ENCODE data around the gene HOXA2. TPM values are rescaled to one million over a fixed set of nuclear protein-coding genes. Genes with fewer than 3 reads are reported as not detected.

Gene HOXA2
- total and polyA plus RNA-seq, 2 of the 8 experiments (the other 6 are each of a cell fraction or from before 2014, with no cell fraction given), result not detected

DNA sequence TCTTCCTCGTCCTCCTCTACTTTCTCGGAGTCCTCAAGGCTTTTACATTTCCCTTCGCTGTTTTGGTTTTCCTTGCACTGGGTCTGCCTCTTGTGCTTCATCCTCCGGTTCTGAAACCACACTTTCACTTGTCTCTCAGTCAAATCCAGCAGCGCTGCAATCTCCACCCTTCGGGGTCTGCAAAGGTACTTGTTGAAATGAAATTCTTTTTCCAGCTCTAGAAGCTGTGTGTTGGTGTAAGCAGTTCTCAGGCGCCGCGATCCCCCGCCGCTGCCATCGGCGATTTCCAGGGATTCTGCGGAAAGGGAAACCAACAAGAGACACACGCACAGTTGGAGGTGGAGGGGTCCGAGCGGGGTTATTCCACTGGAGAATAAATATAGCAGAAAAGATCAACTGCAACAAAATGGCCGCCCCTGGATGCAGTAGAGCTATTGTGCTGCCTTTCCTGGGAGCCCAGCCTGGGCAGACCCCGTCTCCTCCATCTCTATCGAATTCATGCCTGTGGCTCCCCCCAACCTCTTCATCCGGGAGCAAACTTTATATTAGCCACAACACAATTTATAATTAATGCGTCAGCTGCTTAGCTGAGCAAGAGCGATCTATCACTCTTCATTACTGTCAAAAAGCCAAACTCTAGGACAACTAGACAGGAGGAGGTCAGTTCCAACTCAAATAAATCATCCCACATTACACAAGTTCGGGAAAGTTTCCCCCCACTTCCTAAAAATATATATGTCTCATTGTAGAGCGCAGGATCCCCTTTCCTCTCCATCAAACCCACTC lies 1.1 kb downstream of the HOXA2 start:
- POLR2A ChIA-PET (ENCODE audit: partially characterized antibody), result interaction anchor here (1.2 kb wide), 1 partner anchor 11 kb away, joined by 3 read pairs; no protein-coding TSS in a partner anchor
- peak overlapping the region; percentile 61; the same call in 1 of the 2 replicates for H2BK15ac ChIP-seq (ENCODE audit: low read length)
- no peak overlapping the region for H3K56ac ChIP-seq (replicated peaks; ENCODE audit: insufficient read length, low read depth, low read length)
- CTCF ChIA-PET (ENCODE audit: partially characterized antibody), result interaction anchor here (1.1 to 12.1 kb wide), 3 partner anchors 9 to 44 kb away, joined by 3 to 123 read pairs (median 4); partner anchors contain the start of genes HOXA5 and HOXA6
- no peak overlapping the region for H3K18ac ChIP-seq (ENCODE audit: extremely low read depth, low read length)
- H3K27me3 ChIP-seq (replicated peaks in 1 of 4; ENCODE audit: control insufficient read depth in 3 of 4, extremely low read depth in 1 of 4, insufficient read depth in 3 of 4, low read length in 3 of 4), result peaks cover 96 to 100% (median 99%) of the 10 kb centered on the region in 4 experiments
- peak overlapping the region; percentile 39; the same call in 1 of the 2 replicates for H2BK12ac ChIP-seq (ENCODE audit: low read depth, low read length)
- H3K4me1 ChIP-seq (replicated peaks in 1 of 4; ENCODE audit: control insufficient read depth in 3 of 4, insufficient read depth in 4 of 4, low read length in 3 of 4), result peaks cover 0 to 19% (median 9%) of the 10 kb centered on the region in 4 experiments; a peak in 6 of 7 replicates
- DNase-seq (ENCODE audit: low read depth in 1 of 2, low spot score in 2 of 2) (no peak), FAIRE-seq (no peak)
- no peak overlapping the region for H3K14ac ChIP-seq (ENCODE audit: insufficient read length)
- H3K79me2 ChIP-seq (ENCODE audit: control insufficient read depth in 1 of 2, insufficient read depth in 2 of 2, low read length in 2 of 2), result no peaks in the 10 kb centered on the region
- H4K91ac ChIP-seq (replicated peaks; ENCODE audit: insufficient read length, low read length), result no peak overlapping the region
- no peaks in the 10 kb centered on the region for H3K9me3 ChIP-seq (ENCODE audit: insufficient read depth in 2 of 2, low read depth in 1 of 2, low read length in 1 of 2)
- no peak overlapping the region; the same call in 1 of the 2 replicates for H4K8ac ChIP-seq (ENCODE audit: extremely low read depth, insufficient read depth, low read length)
- no peak overlapping the region for H4K5ac ChIP-seq (ENCODE audit: insufficient read length, low read depth, low read length)
- no peak overlapping the region for H2AK5ac ChIP-seq (ENCODE audit: low read depth, low read length)
- peaks cover 0 to 11% (median 0%) of the 10 kb centered on the region in 4 experiments; a peak in 1 of 8 replicates for H3K36me3 ChIP-seq (ENCODE audit: control insufficient read depth in 2 of 4, insufficient read depth in 4 of 4, low read length in 3 of 4)
- no peak overlapping the region for H3K27ac ChIP-seq (ENCODE audit: low read depth, low read length)
- no peak overlapping the region for H2BK20ac ChIP-seq (ENCODE audit: low read length)
- H3K23ac ChIP-seq (ENCODE audit: insufficient read length), result no peak overlapping the region
- peaks cover 23 to 40% of the 10 kb centered on the region in 2 experiments for H4K20me1 ChIP-seq (replicated peaks in 1 of 2; ENCODE audit: control insufficient read depth in 1 of 2, insufficient read depth in 2 of 2, low read length in 2 of 2)
- WGBS, 2 experiments (ENCODE audit: extremely low coverage in 1 of 2, insufficient coverage in 1 of 2, insufficient read length in 1 of 2, insufficient replicate concordance in 2 of 2, low coverage in 1 of 2, low lambda C conversion rate in 2 of 2, missing lambda C conversion rate in 1 of 2), result 9% methylated on average over 25 of the region's 25 CpGs; no CpG with 5 or more reads in 1 of the 2 experiments
- H2BK120ac ChIP-seq (replicated peaks; ENCODE audit: low read depth, low read length), result no peak overlapping the region
- H3K4me3 ChIP-seq (ENCODE audit: extremely low read depth in 1 of 4, insufficient read depth in 2 of 4, low read depth in 3 of 4, low read length in 4 of 4), result peak overlapping the region; percentile 2 to 37 (median 10); a peak in 5 of 8 replicates
- H3K9ac ChIP-seq (replicated peaks in 1 of 4; ENCODE audit: extremely low read depth in 1 of 4, low read depth in 3 of 4, low read length in 3 of 4), result no peak overlapping the region
- H2AFZ ChIP-seq (ENCODE audit: low read length), result no peak overlapping the region
- H3K23me2 ChIP-seq (ENCODE audit: low read depth, low read length), result peaks cover 4% of the 10 kb centered on the region; the same call in 1 of the 2 replicates
- no peaks in the 10 kb centered on the region for H3K79me1 ChIP-seq (ENCODE audit: low read depth, low read length)
- H3K4me2 ChIP-seq (ENCODE audit: insufficient read depth in 1 of 2, low read depth in 2 of 2, low read length in 2 of 2), result peak overlapping the region; percentile 44 to 69
- H3K4ac ChIP-seq (replicated peaks; ENCODE audit: insufficient read length, low read depth, low read length), result no peak overlapping the region
- H2BK5ac ChIP-seq (ENCODE audit: low read depth, low read length), result no peak overlapping the region
- no peak for TF ChIP-seq EP300 (IDR thresholded peaks at IDR 0.05; ENCODE audit: borderline replicate concordance in 1 of 2, low read depth in 2 of 2, low read length in 2 of 2)
- no peak for TF ChIP-seq SRF (IDR thresholded peaks at IDR 0.05; ENCODE audit: low read depth, low read length)
- TF ChIP-seq MAX (IDR thresholded peaks at IDR 0.05), result no peak
- TF ChIP-seq NRF1 (IDR thresholded peaks at IDR 0.05; ENCODE audit: low read depth, low read length), result no peak
- TF ChIP-seq GTF2F1 (IDR thresholded peaks at IDR 0.05; ENCODE audit: borderline replicate concordance, low read depth, low read length), result no peak
- TF ChIP-seq JUN (IDR thresholded peaks at IDR 0.05; ENCODE audit: low read depth, low read length), result no peak
- no peak for TF ChIP-seq KDM4A (IDR thresholded peaks at IDR 0.05; ENCODE audit: low read depth, low read length, severe bottlenecking)
- TF ChIP-seq, protein P1, sequence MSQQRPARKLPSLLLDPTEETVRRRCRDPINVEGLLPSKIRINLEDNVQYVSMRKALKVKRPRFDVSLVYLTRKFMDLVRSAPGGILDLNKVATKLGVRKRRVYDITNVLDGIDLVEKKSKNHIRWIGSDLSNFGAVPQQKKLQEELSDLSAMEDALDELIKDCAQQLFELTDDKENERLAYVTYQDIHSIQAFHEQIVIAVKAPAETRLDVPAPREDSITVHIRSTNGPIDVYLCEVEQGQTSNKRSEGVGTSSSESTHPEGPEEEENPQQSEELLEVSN (IDR thresholded peaks at IDR 0.05), result no peak
- no peak for TF ChIP-seq POU5F1 (IDR thresholded peaks at IDR 0.05; ENCODE audit: low read depth, low read length)
- no peak for TF ChIP-seq BRCA1 (IDR thresholded peaks at IDR 0.05; ENCODE audit: low read depth, low read length)
